COLO829 (cell line): ENCODE measurements around the gene KCNQ1OT1.

Source experiments
- DNase-seq: peaks from one replicate; pipeline ENCODE4 v3.0.0; 2012; ENCODE audit warnings: low spot score

The KCNQ1OT1 gene

GRCh38 chr11:2686360-2687222 lies 13.2 kb downstream of the KCNQ1OT1 start:
- no peak for DNase-seq

GRCh38 chr11:2685566-2686359 lies 14.0 kb downstream of the KCNQ1OT1 start:
- DNase-seq, result no peak

DNA sequence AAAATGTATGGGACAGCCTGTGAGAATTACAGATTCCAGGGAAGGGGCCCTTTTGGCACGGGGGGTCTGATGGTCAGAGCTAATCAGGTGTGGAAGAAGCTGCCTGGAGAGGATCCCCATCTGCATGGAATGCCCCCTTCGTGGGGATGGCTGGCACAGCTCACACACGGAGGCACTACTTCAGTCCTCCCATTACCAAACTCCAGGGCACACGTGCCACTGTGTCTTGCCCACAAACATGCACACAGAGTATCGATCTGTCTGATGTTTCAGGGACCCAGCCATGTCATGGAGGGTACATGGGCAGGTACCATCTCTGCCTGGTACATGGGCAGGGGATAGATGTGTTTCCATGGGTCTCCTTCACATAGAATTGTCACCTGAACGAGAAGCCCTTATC lies 14.7 kb downstream of the KCNQ1OT1 start:
- DNase-seq, result no peak

GRCh38 chr11:2684581-2684980 lies 15.2 kb downstream of the KCNQ1OT1 start:
- no peak for DNase-seq

DNA sequence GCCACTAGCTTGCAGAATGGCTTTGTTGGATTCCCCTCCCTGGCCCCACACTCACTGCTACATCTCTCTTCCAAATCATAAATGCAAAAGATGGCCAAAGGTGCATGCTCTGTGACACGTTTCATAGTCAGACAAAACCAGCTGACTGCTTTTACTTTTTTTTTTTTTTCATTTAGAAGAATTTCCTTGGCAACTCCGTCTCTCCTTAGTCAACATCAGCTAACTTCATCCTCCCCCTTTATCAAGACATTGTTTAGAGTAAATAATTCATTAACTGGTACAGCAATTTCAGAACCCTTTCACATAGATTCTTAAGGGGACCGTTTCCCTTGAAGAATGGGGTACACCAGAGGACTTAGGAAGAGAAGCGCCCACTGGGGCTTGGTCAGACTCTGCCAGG lies 16.0 kb downstream of the KCNQ1OT1 start:
- no peak for DNase-seq

- no peak for DNase-seq
These were observed 18.2 kb downstream of the KCNQ1OT1 start for GRCh38 chr11:2681408-2682145.

- no peak for DNase-seq
These were observed 20.6 kb downstream of the KCNQ1OT1 start for GRCh38 chr11:2679011-2679676.

- DNase-seq, result no peak
These were observed 21.4 kb downstream of the KCNQ1OT1 start for GRCh38 chr11:2678396-2678795.

- no peak for DNase-seq
These were observed 22.7 kb downstream of the KCNQ1OT1 start for GRCh38 chr11:2677127-2677526.

GRCh38 chr11:2675540-2675939 lies 24.3 kb downstream of the KCNQ1OT1 start:
- peak; percentile 58 for DNase-seq

GRCh38 chr11:2674658-2675131 lies 25.1 kb downstream of the KCNQ1OT1 start:
- DNase-seq, result peak; percentile 53

DNA sequence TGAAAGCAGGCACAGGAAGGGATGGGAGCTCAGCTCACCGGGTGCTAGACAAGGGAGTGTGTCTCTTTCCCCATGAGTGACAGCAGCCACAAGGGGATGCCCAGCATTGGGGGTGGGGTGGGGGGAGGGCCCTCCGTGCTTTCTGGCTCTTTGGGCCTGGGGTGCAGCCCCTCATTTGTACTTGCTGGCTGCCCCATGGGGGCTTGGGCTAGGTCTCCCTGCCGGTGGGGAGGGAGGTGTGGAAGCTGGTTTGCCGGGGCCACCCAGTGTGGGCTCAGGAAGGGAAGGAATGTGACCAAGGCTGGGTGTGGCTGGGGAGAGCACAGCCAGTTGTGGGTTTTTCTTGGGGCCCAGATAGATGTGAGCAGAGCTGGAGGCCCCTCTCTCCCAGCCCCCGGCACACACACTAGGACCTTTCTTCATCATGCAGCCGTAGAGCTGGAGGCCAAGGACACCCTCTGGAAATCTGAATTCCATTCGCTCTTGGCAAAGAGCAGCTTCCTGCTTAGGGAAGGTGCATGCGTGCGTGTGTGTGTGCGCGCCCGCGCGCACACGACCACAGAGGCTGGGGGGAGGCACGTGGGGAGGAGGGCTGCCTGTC lies 25.8 kb downstream of the KCNQ1OT1 start:
- no peak for DNase-seq

DNA sequence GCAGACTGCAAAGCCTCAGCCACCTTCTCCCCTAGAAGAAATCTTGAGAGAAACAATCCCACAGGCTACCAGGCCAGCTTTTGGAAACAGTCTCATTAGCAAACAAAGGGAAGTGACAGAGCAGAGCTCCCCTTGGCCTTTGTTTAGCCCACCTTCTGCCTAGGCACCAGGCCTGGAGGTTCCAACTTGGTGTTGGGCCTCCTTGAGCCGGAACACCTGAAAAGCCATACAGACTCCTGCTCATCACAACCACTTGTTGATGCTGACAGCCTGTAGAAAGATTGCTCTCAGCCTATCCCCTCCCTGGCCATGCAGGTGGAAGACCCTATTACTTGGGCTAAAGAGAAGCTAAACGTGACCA lies 26.6 kb downstream of the KCNQ1OT1 start:
- no peak for DNase-seq

DNA sequence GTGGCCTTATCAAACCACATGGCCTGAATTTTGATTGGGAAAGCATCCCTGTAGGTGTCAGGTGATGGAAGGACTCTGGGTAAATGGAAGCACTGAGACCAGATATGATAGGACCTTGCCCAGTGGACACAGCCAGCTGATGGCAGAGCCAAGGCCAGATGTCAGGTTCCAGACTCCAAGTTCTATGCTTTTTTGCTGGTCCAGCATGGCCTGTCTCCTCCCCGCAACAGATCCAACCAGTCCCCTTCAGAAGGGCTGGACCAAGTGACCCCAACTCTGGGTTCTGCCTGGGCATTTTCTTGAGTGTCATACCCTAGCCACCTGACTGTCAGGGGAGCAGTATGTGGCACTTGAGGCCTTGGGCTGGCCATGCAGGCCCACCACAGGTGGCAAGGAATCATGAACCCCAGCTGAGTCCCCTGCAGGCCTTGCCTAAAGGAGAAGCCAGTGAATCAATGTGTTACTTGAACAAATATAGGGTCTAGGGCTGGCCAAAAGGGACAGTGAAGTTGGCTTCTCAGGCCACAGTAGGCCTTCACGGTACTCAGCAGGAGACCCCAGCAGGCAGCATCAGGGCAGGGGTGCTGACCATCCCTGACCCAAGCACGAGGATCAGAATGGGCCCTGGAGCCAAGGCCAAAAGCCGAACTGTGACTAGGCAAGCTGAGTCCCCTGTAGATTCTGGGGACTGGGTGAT lies 27.1 kb downstream of the KCNQ1OT1 start:
- DNase-seq, result no peak

DNA sequence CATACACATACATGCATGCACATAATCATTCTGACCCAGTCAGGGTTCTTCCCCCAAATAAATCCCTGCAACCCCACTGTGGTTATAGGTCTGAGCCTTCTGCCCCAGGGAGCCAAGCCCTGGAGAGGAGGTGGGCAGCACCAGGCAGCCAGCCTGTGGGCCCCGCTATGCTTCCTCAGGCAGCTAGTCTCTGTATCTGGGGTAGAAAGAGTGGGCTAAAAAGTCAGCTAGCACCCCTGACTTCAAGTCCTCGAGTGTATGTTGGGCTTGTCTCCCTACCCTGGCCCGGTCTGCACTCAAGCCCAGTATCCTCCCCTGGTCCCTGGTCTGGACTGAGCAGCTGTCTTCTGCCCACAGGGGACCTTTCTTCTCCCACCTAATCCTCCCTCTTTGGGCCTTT lies 28.0 kb downstream of the KCNQ1OT1 start:
- no peak for DNase-seq

DNA sequence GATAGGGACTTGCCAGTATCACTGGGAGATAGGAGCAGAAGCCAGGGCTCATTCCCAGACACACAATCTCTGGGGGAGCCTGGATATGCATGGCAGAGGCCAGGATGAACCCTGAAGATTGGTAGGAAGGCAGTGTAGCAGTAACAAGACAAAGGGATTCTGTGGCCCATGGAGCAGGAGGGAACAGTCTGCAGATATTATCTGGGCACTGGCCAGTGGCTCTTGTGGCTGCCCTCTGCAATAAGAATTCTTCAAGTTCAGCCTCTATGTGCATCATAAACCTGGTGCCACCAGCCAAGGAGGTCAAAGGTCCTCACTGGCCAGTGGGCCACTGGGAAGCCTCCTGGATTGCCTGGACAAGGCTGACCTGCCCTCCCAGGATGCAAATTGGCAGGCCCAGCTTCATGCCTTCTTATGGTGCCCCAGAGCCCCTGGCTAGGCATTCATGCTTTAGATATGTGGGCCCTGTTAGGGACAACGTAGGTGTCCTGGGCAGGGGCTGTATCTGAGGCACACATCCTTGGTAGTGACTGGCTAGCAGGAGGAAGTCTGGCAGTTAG lies 29.2 kb downstream of the KCNQ1OT1 start:
- DNase-seq, result no peak

GRCh38 chr11:2669634-2670469 lies 29.9 kb downstream of the KCNQ1OT1 start:
- no peak for DNase-seq

- DNase-seq, result no peak
These were observed 30.9 kb downstream of the KCNQ1OT1 start for GRCh38 chr11:2668876-2669275.

GRCh38 chr11:2667940-2668339 lies 31.9 kb downstream of the KCNQ1OT1 start:
- DNase-seq, result no peak
